GM10847 (cell line): Measurements from ENCODE around the gene ZNF212.

Experiments used
- POLR2A ChIP-seq: IDR thresholded peaks from 2 replicates; pipeline ENCODE4 v1.6.1; 2011; ENCODE audit not compliant: insufficient read length; ENCODE audit errors: extremely low read depth

ZNF212 gene

GRCh38 chr7:149209518-149210269 is 29.8 kb upstream of the ZNF212 start:
- no peak for TF ChIP-seq POLR2A

- no peak for TF ChIP-seq POLR2A
Measured at GRCh38 chr7:149210551-149210950, 28.9 kb upstream of the ZNF212 start.

GRCh38 chr7:149214020-149214720 is 25.3 kb upstream of the ZNF212 start:
- TF ChIP-seq POLR2A = no peak

- TF ChIP-seq POLR2A = no peak
Measured at GRCh38 chr7:149216402-149216801, 23.0 kb upstream of the ZNF212 start.

GRCh38 chr7:149217570-149217969 is 21.9 kb upstream of the ZNF212 start:
- no peak for TF ChIP-seq POLR2A

- TF ChIP-seq POLR2A = no peak
Measured at GRCh38 chr7:149218469-149219420, 20.7 kb upstream of the ZNF212 start.

- TF ChIP-seq POLR2A = no peak
Measured at GRCh38 chr7:149220534-149220933, 18.9 kb upstream of the ZNF212 start.

- TF ChIP-seq POLR2A = no peak
Measured at GRCh38 chr7:149223176-149223575, 16.3 kb upstream of the ZNF212 start.

GRCh38 chr7:149223761-149224160 is 15.7 kb upstream of the ZNF212 start:
- TF ChIP-seq POLR2A = no peak

GRCh38 chr7:149224352-149224751 is 15.1 kb upstream of the ZNF212 start:
- TF ChIP-seq POLR2A = no peak

- no peak for TF ChIP-seq POLR2A
Measured at GRCh38 chr7:149225106-149225505, 14.3 kb upstream of the ZNF212 start.

- TF ChIP-seq POLR2A = no peak
Measured at GRCh38 chr7:149225656-149226055, 13.8 kb upstream of the ZNF212 start.

- TF ChIP-seq POLR2A = no peak
Measured at GRCh38 chr7:149226840-149227494, 12.5 kb upstream of the ZNF212 start.

- no peak for TF ChIP-seq POLR2A
Measured at GRCh38 chr7:149228831-149229471, 10.5 kb upstream of the ZNF212 start.
